ENCODE data around the gene TMEM161B.

- no peak for TF ChIP-seq CTCF (IDR thresholded peaks at IDR 0.05; ENCODE audit: poor library complexity, severe bottlenecking)
- no peak for TF ChIP-seq REST (IDR thresholded peaks at IDR 0.05; ENCODE audit: borderline replicate concordance)
- no peak for TF ChIP-seq POLR2AphosphoS5 (IDR thresholded peaks at IDR 0.05)
- TF ChIP-seq EZH2 (IDR thresholded peaks at IDR 0.05; ENCODE audit: borderline replicate concordance, insufficient read depth, low read length, poor library complexity, severe bottlenecking): no peak
Measured at GRCh38 chr5:88145611-88146467, 122.8 kb downstream of the TMEM161B start.

All from neural cell (in vitro differentiated cells).